ENCODE measurements around the gene TBC1D5. TPM values are rescaled to one million over a fixed set of nuclear protein-coding genes. Genes with fewer than 3 reads are reported as not detected.
"Not testable (repeated sequence)": the region's sequence is repeated elsewhere in the genome, so short reads cannot be mapped to it uniquely, and the experiment has no call there.

TBC1D5 gene
- total RNA-seq, 4 donors from 2014 or later, result 51.9 to 66.8 (median 60.1) TPM

DNA sequence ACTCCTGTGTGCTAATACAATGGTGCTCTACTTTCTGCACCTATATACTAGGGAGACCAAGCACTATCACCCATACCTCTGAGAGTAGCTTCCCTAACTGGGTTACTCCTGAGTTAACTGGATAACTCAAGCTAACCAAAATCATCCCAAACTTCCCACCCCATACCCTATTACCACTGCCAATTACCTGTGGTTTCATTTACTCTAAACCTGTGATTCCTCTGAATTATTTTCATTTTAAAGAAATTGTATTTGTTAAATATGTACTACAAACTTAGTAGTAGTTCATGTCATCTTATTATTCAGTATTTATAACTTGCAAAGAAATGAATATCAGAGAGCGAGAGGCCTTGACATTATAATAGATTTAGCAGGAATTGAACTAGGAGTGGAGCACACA lies 340.5 kb downstream of the TBC1D5 start:
- intact Hi-C loops (cut with DNase I; ENCODE audit: low total_unique reads), result no loop called here
- no peak for TF ChIP-seq POLR2A (IDR thresholded peaks at IDR 0.05)
- TF ChIP-seq, protein P1, sequence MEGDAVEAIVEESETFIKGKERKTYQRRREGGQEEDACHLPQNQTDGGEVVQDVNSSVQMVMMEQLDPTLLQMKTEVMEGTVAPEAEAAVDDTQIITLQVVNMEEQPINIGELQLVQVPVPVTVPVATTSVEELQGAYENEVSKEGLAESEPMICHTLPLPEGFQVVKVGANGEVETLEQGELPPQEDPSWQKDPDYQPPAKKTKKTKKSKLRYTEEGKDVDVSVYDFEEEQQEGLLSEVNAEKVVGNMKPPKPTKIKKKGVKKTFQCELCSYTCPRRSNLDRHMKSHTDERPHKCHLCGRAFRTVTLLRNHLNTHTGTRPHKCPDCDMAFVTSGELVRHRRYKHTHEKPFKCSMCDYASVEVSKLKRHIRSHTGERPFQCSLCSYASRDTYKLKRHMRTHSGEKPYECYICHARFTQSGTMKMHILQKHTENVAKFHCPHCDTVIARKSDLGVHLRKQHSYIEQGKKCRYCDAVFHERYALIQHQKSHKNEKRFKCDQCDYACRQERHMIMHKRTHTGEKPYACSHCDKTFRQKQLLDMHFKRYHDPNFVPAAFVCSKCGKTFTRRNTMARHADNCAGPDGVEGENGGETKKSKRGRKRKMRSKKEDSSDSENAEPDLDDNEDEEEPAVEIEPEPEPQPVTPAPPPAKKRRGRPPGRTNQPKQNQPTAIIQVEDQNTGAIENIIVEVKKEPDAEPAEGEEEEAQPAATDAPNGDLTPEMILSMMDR (IDR thresholded peaks at IDR 0.05), result no peak
- no peak for DNase-seq (ENCODE audit: low spot score in 2 of 2)
- WGBS, 2 donors, result 95 to 100% methylated on average over 1 of the region's 1 CpG
- H3K4me3 ChIP-seq (ENCODE audit: low read depth, poor library complexity, severe bottlenecking), result no peak overlapping the region

DNA sequence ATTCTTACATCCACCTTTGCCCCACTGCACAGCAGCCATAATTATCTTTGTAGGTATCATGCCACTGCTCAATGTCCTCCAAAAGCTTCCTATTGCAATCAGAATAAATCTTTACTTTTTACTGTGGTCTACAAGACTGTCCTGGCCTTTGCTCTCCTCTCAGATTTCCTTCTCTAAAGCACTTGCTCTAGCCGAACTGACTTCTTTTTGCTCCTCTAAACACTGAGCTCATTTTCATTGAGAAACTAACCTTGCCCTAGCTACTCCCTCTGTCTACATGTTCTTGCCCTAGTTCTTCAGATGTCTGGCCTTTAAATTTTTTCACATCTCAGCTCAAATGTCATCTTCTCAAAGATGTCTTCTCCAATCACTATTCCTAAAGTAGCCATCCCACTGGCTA lies 342.8 kb downstream of the TBC1D5 start:
- no peak overlapping the region for H3K4me3 ChIP-seq (ENCODE audit: low read depth, poor library complexity, severe bottlenecking)
- TF ChIP-seq POLR2A (IDR thresholded peaks at IDR 0.05), result no peak
- TF ChIP-seq, protein P1 (IDR thresholded peaks at IDR 0.05), result no peak
- DNase-seq (ENCODE audit: low spot score in 2 of 2), result no peak
- intact Hi-C loops (cut with DNase I; ENCODE audit: low total_unique reads), result no loop called here
- WGBS, 2 donors, result 83 to 94% methylated on average over 1 of the region's 1 CpG

DNA sequence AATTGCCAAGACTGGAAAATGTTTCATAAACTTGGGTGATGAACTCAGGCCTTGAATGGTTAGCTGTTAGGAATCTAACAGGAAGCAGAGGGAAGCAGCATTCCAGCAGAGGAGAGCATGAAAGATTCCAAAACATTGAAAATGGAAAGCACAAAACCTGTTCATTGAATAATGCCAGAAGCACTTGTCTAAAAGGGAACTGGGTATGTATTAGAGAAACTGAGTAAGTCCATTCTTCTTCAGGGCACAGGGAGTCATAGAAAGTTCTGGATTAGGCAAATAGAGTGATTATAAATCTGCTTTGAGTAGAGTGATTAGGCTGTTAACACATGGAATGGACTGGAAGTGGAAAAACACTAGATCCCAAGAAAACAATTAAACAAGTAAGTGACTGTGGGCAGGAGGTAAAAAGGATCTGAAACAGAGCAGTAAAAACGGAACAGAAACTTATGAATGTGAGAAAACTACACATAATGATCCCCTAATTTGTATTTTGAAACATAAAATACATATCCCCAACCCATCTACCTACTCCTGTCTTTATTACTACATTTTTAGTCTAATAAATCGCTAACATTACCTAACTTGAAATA lies 343.4 kb downstream of the TBC1D5 start:
- no peak for TF ChIP-seq POLR2A (IDR thresholded peaks at IDR 0.05)
- TF ChIP-seq, protein P1 (IDR thresholded peaks at IDR 0.05), result no peak
- no peak overlapping the region for H3K4me3 ChIP-seq (ENCODE audit: low read depth, poor library complexity, severe bottlenecking)
- intact Hi-C loops (cut with DNase I; ENCODE audit: low total_unique reads), result no loop called here
- 82 to 90% methylated on average over 2 of the region's 2 CpGs for WGBS, 2 donors
- no peak for DNase-seq (ENCODE audit: low spot score in 2 of 2)

DNA sequence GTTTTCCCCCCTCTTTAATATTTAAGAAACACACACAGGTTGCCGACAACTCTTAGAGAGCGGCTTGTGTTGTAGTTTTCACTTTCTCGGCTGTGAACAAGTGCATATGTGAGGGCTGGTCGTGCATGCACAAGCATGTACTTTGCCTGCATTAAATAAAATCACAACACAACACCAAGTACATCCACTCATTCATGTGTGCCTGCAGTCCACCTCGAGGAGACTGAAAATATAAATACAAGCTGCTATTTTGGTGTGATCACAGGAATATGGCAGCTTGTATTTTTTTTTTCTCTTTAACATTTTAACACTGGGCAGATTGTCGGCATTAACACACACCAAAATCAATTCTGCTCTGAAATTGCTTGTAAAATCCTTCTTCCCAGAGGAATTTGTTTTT lies 346.4 kb downstream of the TBC1D5 start:
- no peak for DNase-seq (ENCODE audit: low spot score in 2 of 2)
- no peak for TF ChIP-seq POLR2A (IDR thresholded peaks at IDR 0.05)
- intact Hi-C loops (cut with DNase I; ENCODE audit: low total_unique reads), result no loop called here
- no peak overlapping the region for H3K4me3 ChIP-seq (ENCODE audit: low read depth, poor library complexity, severe bottlenecking)
- WGBS, 2 donors, result 91 to 93% methylated on average over 6 of the region's 6 CpGs

DNA sequence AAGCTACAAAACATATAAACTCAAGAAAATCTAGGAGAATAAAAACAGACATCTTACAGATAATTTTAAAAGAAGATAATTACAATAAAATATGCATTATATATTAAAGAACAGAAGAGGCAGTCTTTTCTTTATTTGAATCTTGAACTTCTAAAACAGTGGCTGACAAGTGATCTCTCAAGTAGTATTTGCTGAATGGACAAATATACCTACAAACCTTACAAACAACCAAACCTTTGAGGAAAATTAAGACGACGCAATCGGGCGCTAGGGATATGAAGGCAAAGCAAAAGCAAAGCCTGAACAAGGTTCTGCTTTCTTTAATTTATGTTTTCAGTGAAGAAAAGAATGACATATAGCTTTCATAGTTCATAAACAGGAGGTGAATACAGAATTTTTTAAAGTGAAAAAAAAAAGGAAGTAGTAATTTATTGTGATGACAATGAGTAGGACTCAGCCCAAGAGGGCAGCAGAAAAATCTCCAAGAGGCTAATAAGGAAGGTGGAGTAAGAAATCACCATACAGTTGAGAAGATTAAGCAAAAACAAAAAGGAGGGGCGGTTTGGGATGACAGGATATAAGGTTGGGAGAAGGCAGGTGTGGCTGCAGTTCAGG lies 347.8 kb downstream of the TBC1D5 start:
- WGBS, 2 donors, result 89 to 92% methylated on average over 5 of the region's 5 CpGs
- DNase-seq (ENCODE audit: low spot score in 2 of 2), result no peak
- intact Hi-C loops (cut with DNase I; ENCODE audit: low total_unique reads), result no loop called here
- no peak overlapping the region for H3K4me3 ChIP-seq (ENCODE audit: low read depth, poor library complexity, severe bottlenecking)
- TF ChIP-seq, protein P1 (IDR thresholded peaks at IDR 0.05), result no peak
- no peak for TF ChIP-seq POLR2A (IDR thresholded peaks at IDR 0.05)

DNA sequence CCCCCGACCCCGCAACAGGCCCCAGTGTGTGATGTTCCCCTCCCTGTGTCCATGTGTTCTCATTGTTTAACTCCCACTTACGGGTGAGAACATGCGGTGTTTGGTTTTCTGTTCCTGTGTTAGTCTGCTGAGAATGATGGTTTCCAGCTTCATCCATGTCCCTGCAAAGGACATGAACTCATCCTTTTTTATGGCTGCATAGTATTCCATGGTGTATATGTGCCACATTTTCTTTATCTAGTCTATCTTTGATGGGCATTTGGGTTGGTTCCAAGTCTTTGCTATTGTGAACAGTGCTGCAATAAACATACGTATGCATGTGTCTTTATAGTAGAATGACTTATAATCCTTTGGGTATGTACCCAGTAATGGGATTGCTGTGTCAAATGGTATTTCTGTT lies 349.9 kb downstream of the TBC1D5 start:
- H3K4me3 ChIP-seq (ENCODE audit: low read depth, poor library complexity, severe bottlenecking); intact Hi-C loops (cut with DNase I; ENCODE audit: low total_unique reads); DNase-seq (ENCODE audit: low spot score in 2 of 2): not testable (repeated sequence)
- WGBS, 2 donors, result 95 to 99% methylated on average over 5 of the region's 5 CpGs

DNA sequence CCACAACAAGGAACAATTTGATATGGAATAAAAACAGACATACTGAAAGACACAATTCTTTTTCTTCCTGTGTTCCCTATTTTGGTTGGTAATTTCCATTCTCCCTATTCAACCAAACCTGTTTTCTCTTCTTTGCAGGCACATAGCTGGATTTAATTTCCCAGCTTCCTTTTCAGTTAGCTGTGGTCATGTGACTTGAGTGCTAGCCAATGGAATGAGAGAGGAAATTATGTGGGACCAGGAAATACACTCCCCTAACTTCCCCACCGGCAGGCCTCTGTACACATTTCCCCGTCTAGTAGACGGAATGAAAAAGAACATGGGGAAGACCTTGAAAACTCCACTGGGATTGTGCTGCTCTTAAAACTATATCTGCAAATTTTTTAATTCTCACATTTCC lies 351.6 kb downstream of the TBC1D5 start:
- intact Hi-C loops (cut with DNase I; ENCODE audit: low total_unique reads), result no loop called here
- WGBS, 2 donors, result 90 to 95% methylated on average over 3 of the region's 3 CpGs
- H3K4me3 ChIP-seq (ENCODE audit: low read depth, poor library complexity, severe bottlenecking), result no peak overlapping the region
- DNase-seq (ENCODE audit: low spot score in 2 of 2), result no peak
- TF ChIP-seq POLR2A (IDR thresholded peaks at IDR 0.05), result no peak
